GM13976 (cell line): ENCODE data around the gene EVX2.

ENCODE experiments used
- DNase-seq: peaks from one replicate; pipeline ENCODE4 v3.0.0; 2012; ENCODE audit warnings: low spot score
- CTCF ChIP-seq: IDR thresholded peaks from 2 replicates; pipeline ENCODE4 v1.5.1; 2012; ENCODE audit warnings: borderline replicate concordance, mild to moderate bottlenecking; ENCODE audit not compliant: insufficient read depth; ENCODE audit errors: extremely low read depth, missing control alignments, control extremely low read depth
- in situ Hi-C: fragments of 300-500 bp; cut with MboI; formaldehyde crosslinking; loops from one replicate; pipeline ENCODE4 v1.12.0; 2022; ENCODE audit warnings: low sequenced_read_pairs, mixed read lengths, inconsistent platforms; ENCODE audit not compliant: unreplicated experiment

EVX2 gene

DNA sequence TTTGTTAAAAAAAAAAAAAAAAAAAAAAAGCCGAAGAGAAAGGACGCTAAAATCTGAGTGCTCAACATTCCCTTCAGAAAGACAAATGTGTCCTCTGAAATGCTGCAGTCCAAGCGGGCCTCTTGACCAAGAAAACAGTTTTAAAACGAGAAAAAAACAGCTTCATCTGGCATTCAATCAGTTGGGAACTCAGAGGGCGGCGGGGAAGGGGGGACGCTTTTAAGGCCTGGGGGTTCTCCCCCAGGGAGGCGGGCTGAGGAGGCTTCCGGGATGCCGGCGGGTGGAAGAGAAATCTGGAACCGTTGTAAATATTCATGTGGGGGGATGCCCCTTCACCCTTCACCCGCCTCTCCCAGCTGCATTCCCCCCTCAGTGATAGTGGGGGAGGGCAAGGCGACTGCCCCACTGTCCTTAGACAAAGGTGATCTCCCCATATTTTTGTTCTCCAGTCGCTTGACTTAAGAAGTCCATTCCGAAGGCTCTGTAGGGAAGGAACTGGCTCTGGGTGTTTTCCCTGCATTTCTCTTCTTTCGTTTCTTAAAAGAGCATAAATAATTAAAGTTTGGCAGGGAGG is 20.1 kb upstream of the EVX2 start:
- no peak for TF ChIP-seq CTCF
- in situ Hi-C loops = no loop called here
- no peak for DNase-seq

DNA sequence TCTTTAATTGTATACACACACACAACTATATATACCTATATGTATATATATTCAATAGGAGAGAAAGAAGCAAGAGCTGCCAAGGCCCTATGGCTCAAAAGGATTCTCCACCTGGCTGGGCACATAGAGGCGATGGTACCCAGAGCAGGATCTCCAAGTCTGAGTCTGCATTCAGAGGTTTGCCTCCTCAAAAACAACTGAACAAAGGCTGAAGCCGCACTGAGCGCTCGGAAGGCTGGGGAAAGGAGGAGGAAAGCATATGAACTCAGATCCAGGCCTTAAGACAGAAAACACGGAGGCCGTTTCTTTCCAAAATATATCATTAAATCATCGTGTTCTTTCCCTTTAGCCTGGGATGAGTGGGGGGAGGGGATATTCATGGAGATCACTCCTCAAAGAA is 19.4 kb upstream of the EVX2 start:
- TF ChIP-seq CTCF = no peak
- DNase-seq = no peak
- in situ Hi-C loops = no loop called here

- in situ Hi-C loops = no loop called here
- no peak for TF ChIP-seq CTCF
- no peak for DNase-seq
These were observed 18.6 kb upstream of the EVX2 start for GRCh38 chr2:176102309-176102866.

- in situ Hi-C loops = no loop called here
- DNase-seq = no peak
- TF ChIP-seq CTCF = no peak
These were observed 18.1 kb upstream of the EVX2 start for GRCh38 chr2:176101842-176102241.

DNA sequence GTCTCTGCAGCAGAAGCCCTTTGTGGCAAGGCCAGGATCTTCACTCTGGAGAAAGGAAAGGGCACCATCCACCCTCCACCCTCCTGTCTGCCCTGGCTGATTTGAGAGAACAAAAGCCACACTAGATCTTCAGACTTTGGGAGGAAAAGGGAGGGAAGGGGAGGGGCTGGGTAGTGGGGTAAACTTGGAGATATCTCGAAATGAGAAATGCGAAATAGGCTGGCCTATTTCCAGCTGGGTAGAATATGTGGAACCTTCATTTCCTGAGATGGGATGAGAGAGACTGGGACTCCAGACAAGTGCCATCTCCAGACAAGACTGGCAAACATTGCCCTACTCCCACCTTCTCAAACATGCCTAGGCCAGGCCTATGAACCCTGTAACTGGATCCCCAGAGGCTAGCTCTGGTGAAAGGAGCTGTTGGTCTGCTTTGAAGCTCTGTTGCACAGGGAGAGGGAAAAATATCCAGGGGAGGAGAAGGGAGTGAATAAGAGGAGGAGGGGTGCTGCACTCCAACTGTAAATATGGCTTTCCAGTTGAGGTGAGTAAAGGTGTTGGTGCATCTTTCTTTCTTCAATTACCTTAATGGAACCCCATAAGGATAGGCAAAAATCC is 17.6 kb upstream of the EVX2 start:
- DNase-seq = no peak
- TF ChIP-seq CTCF = no peak
- in situ Hi-C loops = no loop called here

DNA sequence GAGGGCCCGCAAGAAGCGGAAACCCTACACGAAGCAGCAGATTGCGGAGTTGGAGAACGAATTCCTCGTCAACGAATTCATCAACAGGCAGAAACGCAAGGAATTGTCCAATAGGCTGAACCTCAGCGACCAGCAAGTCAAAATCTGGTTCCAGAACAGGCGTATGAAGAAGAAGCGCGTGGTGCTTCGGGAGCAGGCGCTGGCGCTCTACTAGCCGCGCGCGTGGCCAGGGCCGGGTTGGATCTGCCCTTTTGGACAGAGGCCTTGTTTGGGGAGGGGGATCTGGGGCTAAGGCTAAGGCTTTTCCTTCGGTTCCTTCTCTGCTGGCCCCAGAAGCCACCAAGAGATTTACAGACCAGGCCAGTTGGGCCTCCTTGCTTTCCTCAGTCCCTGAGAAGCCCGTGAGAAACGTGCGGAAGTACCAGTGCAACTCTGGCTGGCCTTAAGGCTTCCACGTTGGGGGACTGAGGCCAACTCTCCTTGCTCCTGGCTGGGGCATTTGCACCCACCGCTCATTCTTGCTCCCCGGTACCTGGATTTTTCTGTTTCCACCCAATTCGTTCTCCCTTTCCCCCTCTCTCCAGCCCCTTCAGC is 16.9 kb upstream of the EVX2 start:
- no peak for DNase-seq
- TF ChIP-seq CTCF = no peak
- in situ Hi-C loops = no loop called here
